Thyroid gland (tissue), 4 donors: ENCODE measurements around the gene TELO2. TPM values are rescaled to one million over a fixed set of nuclear protein-coding genes. Genes with fewer than 3 reads are reported as not detected.
A peak's percentile ranks its signal among the peaks of the same experiment; 100 is the strongest.
"Not testable (repeated sequence)": the region's sequence is repeated elsewhere in the genome, so short reads cannot be mapped to it uniquely, and the experiment has no call there.

Experiments
- DNase-seq, 2 donors: peaks; one replicate each; pipeline ENCODE4 v3.0.0-alpha.2; 2019
- H3K27ac ChIP-seq, 3 donors: fragments of 200-600 bp; sonication (generic); 1 replicate in 2 of 3; 2 replicates in 1 of 3; pipeline ENCODE4 v1.5.1; 2016 to 2019; ENCODE audit warnings: mild to moderate bottlenecking in 1 of 3, moderate library complexity in 1 of 3
- H3K27me3 ChIP-seq: fragments of 200-600 bp; sonication (generic); one replicate; pipeline ENCODE4 v1.5.1; 2019
- H3K36me3 ChIP-seq, 2 donors: fragments of 200-600 bp; sonication (generic); one replicate each; pipeline ENCODE4 v1.5.1; 2016 to 2019
- H3K4me1 ChIP-seq, 2 donors: fragments of 200-600 bp; sonication (generic); one replicate each; pipeline ENCODE4 v1.5.1; 2017 to 2019
- H3K4me3 ChIP-seq, 3 donors: fragments of 200-600 bp; sonication (generic); replicated peaks in 1 of 3; 1 replicate in 2 of 3; 2 replicates in 1 of 3; pipeline ENCODE4 v1.5.1; 2016; ENCODE audit warnings: mild to moderate bottlenecking in 1 of 3
- H3K9me3 ChIP-seq: fragments of 200-600 bp; sonication (generic); one replicate; pipeline ENCODE4 v1.5.1; 2017
- CTCF ChIP-seq, 6 experiments: fragments of 200-600 bp in 3 of 6; fragments of 450-650 bp in 3 of 6; sonication (generic) in 3 of 6; IDR thresholded peaks; one replicate each; pipeline ENCODE4 v1.5.1; 2016 to 2019; ENCODE audit warnings: antibody characterized with exemption in 6 of 6, mild to moderate bottlenecking in 2 of 6, inconsistent platforms in 1 of 6, moderate library complexity in 1 of 6
- POLR2A ChIP-seq, 2 donors: fragments of 450-650 bp; IDR thresholded peaks; one replicate each; pipeline ENCODE4 v1.6.1; 2017; ENCODE audit warnings: antibody characterized with exemption in 2 of 2, mild to moderate bottlenecking in 2 of 2, moderate library complexity in 1 of 2
- WGBS, 2 donors: methylation state at CpG; one replicate each; pipeline ENCODE4 v1.1.5; 2017; 5-methylcytosine and 5-hydroxymethylcytosine counted together
- intact Hi-C: fragments of 100-400 bp; cut with DNase I; formaldehyde crosslinking; loops from one replicate; pipeline ENCODE4 v1.15.1; 2023
- total RNA-seq, 4 donors: library from RNA; depleted of rRNA; stranded (reverse); fragments of >200 nt; gene quantifications; one replicate each; pipeline ENCODE4 v1.2.3, GENCODE V29; 2016

Gene TELO2
- total RNA-seq, 4 donors from 2014 or later = 12.5 to 19.4 (median 12.8) TPM

- no peak for DNase-seq
- H3K27me3 ChIP-seq = no peaks in the 10 kb centered on the region
- intact Hi-C loops = no loop called here
- peaks cover 0 to 6% of the 10 kb centered on the region in 2 donors for H3K4me1 ChIP-seq
- TF ChIP-seq POLR2A (IDR thresholded peaks at IDR 0.05) (no peak), CTCF (IDR thresholded peaks at IDR 0.05) (no peak)
- WGBS, 2 donors = 91 to 93% methylated on average over 19 to 23 of the region's 24 CpGs
- H3K4me3 ChIP-seq = no peak overlapping the region
- no peak overlapping the region for H3K27ac ChIP-seq
- H3K36me3 ChIP-seq = peaks cover 1 to 7% of the 10 kb centered on the region in 2 donors
- no peaks in the 10 kb centered on the region for H3K9me3 ChIP-seq
Observed at GRCh38 chr16:1466054-1466453, 27.1 kb upstream of the TELO2 start.

- intact Hi-C loops = no loop called here
- Histone ChIP-seq H3K27me3 (no peaks in the 10 kb centered on the region), H3K36me3 (no peaks in the 10 kb centered on the region), H3K9me3 (no peaks in the 10 kb centered on the region), H3K4me1 (peaks cover 0 to 10% of the 10 kb centered on the region in 2 donors), H3K27ac (no peak overlapping the region), H3K4me3 (no peak overlapping the region)
- no peak for TF ChIP-seq CTCF (IDR thresholded peaks at IDR 0.05)
- no peak for TF ChIP-seq POLR2A (IDR thresholded peaks at IDR 0.05)
- peak in 1 of 2 donors; percentile 33 for DNase-seq
- WGBS, 2 donors = 72 to 91% methylated on average over 9 to 14 of the region's 14 CpGs
Observed at GRCh38 chr16:1466968-1467521, 26.1 kb upstream of the TELO2 start.

GRCh38 chr16:1468426-1468810, 24.7 kb upstream of the TELO2 start:
- WGBS, 2 donors = 74 to 86% methylated on average over 22 of the region's 22 CpGs
- H3K27me3 ChIP-seq = no peaks in the 10 kb centered on the region
- H3K9me3 ChIP-seq = no peaks in the 10 kb centered on the region
- H3K36me3 ChIP-seq = no peaks in the 10 kb centered on the region
- peaks cover under 1 to 11% of the 10 kb centered on the region in 2 donors for H3K4me1 ChIP-seq
- TF ChIP-seq CTCF (IDR thresholded peaks at IDR 0.05) (no peak), POLR2A (IDR thresholded peaks at IDR 0.05) (no peak)
- intact Hi-C loops = no loop called here
- no peak for DNase-seq
- no peak overlapping the region for H3K4me3 ChIP-seq
- H3K27ac ChIP-seq = no peak overlapping the region

GRCh38 chr16:1469141-1469540, 24.0 kb upstream of the TELO2 start:
- H3K4me3 ChIP-seq, H3K9me3 ChIP-seq, H3K27me3 ChIP-seq, intact Hi-C loops, H3K36me3 ChIP-seq, DNase-seq, H3K27ac ChIP-seq: not testable (repeated sequence)
- peaks cover 8 to 19% of the 10 kb centered on the region in 2 donors for H3K4me1 ChIP-seq
- 71 to 87% methylated on average over 5 of the region's 5 CpGs for WGBS, 2 donors

GRCh38 chr16:1469693-1470201, 23.4 kb upstream of the TELO2 start:
- peaks cover 10 to 20% of the 10 kb centered on the region in 2 donors for H3K4me1 ChIP-seq

More at GRCh38 chr16:1469693-1470201, 23.4 kb upstream of the TELO2 start:
- Histone ChIP-seq H3K27ac (no peak overlapping the region), H3K4me3 (no peak overlapping the region), H3K36me3 (no peaks in the 10 kb centered on the region), H3K9me3 (no peaks in the 10 kb centered on the region), H3K27me3 (no peaks in the 10 kb centered on the region)
- TF ChIP-seq CTCF (IDR thresholded peaks at IDR 0.05) (no peak), POLR2A (IDR thresholded peaks at IDR 0.05) (no peak)
- WGBS, 2 donors = 75 to 85% methylated on average over 20 of the region's 20 CpGs
- no peak for DNase-seq
- intact Hi-C loops = loop anchor here (10.0 kb wide), 1 partner anchor 125 kb away; no protein-coding TSS in a partner anchor
